Gastrocnemius medialis (tissue), 4 donors: ENCODE results near the gene THRA. TPM values are rescaled to one million over a fixed set of nuclear protein-coding genes. Genes with fewer than 3 reads are reported as not detected.
"Not testable (repeated sequence)": the region's sequence is repeated elsewhere in the genome, so short reads cannot be mapped to it uniquely, and the experiment has no call there.

Source experiments
- ATAC-seq, 2 donors: fragments of 150-250 bp; one replicate each; pipeline ENCODE4 v1.9.1; 2016
- DNase-seq, 2 donors: peaks; one replicate each; pipeline ENCODE4 v3.0.0-alpha.2; 2019
- H3K27ac ChIP-seq, 4 donors: fragments of 200-600 bp; sonication (generic); 1 replicate in 1 of 4; 2 replicates in 3 of 4; pipeline ENCODE4 v1.5.1; 2016 to 2018; ENCODE audit warnings: mild to moderate bottlenecking in 2 of 4, moderate library complexity in 1 of 4
- H3K27me3 ChIP-seq, 3 donors: fragments of 200-600 bp; sonication (generic) in 2 of 3; 1 replicate in 1 of 3; 2 replicates in 2 of 3; pipeline versions ENCODE4 v1.5.1 to v1.6.0; 2016 to 2019; ENCODE audit warnings: mild to moderate bottlenecking in 1 of 3, moderate library complexity in 1 of 3
- H3K36me3 ChIP-seq, 2 donors: fragments of 200-600 bp; sonication (generic) in 1 of 2; one replicate each; pipeline ENCODE4 v1.5.1; 2017 to 2018
- H3K4me1 ChIP-seq, 2 donors: fragments of 200-600 bp; sonication (generic) in 1 of 2; one replicate each; pipeline ENCODE4 v1.5.1; 2016 to 2017; ENCODE audit warnings: mild to moderate bottlenecking in 2 of 2
- H3K4me3 ChIP-seq, 4 donors: fragments of 200-600 bp; sonication (generic) in 3 of 4; 1 replicate in 1 of 4; 2 replicates in 3 of 4; pipeline ENCODE4 v1.5.1; 2016 to 2019; ENCODE audit warnings: mild to moderate bottlenecking in 2 of 4
- H3K9me3 ChIP-seq, 3 donors: fragments of 200-600 bp; sonication (generic) in 2 of 3; 1 replicate in 1 of 3; 2 replicates in 2 of 3; pipeline ENCODE4 v1.5.1; 2016 to 2019
- CTCF ChIP-seq, 5 experiments: fragments of 450-650 bp in 3 of 5; fragments of 200-600 bp in 2 of 5; sonication (generic) in 2 of 5; IDR thresholded peaks in 4 of 5; conservative IDR thresholded peaks in 1 of 5; 1 replicate in 4 of 5; 2 replicates in 1 of 5; pipeline ENCODE4 v1.5.1; 2016 to 2019; ENCODE audit warnings: antibody characterized with exemption in 5 of 5, mild to moderate bottlenecking in 3 of 5, moderate library complexity in 3 of 5
- POLR2A ChIP-seq, 2 donors: fragments of 450-650 bp; IDR thresholded peaks; one replicate each; pipeline ENCODE4 v1.6.1; 2017; ENCODE audit warnings: antibody characterized with exemption in 2 of 2, mild to moderate bottlenecking in 2 of 2, moderate library complexity in 2 of 2
- in situ Hi-C, 4 donors: fragments of 200-750 bp; cut with MboI; loops; one replicate each; pipeline versions ENCODE4 v1.15.0 to v1.8.0; 2017; ENCODE audit warnings: low sequenced_read_pairs in 4 of 4
- intact Hi-C: fragments of 100-400 bp; cut with DNase I; formaldehyde crosslinking; loops from one replicate; pipeline ENCODE4 v1.15.1; 2023; ENCODE audit warnings: low total_unique reads
- microRNA-seq, 2 donors: library from miRNA; unstranded; fragments of <30 nt; microRNA quantifications; one replicate each; pipeline ENCODE4, GENCODE V29; 2016; ENCODE audit warnings: borderline replicate concordance in 2 of 2
- total RNA-seq, 4 donors: library from RNA; depleted of rRNA; stranded (reverse); fragments of >200 nt; gene quantifications; one replicate each; pipeline versions ENCODE4 v1.1.0 to v1.2.3, GENCODE V29; 2016

Gene THRA
- total RNA-seq, 4 donors from 2014 or later: 42.2 to 71.6 (median 48.2) TPM

GRCh38 chr17:40134184-40134583 lies 71.4 kb downstream of the THRA start:
- H3K9me3 ChIP-seq: no peaks in the 10 kb centered on the region
- intact Hi-C loops (no loop called here), in situ Hi-C loops (no loop called here)
- H3K4me3 ChIP-seq: no peak overlapping the region
- no peak for ATAC-seq
- H3K36me3 ChIP-seq: peaks cover 6 to 78% of the 10 kb centered on the region in 2 donors
- H3K4me1 ChIP-seq: peaks cover 5 to 11% of the 10 kb centered on the region in 2 donors
- no peak for DNase-seq
- peak overlapping the region in 1 of 4 donors; percentile 14 for H3K27ac ChIP-seq
- no peaks in the 10 kb centered on the region for H3K27me3 ChIP-seq
- TF ChIP-seq POLR2A (IDR thresholded peaks at IDR 0.05): no peak
- no peak for TF ChIP-seq CTCF (IDR thresholded peaks at IDR 0.05 in 4 of 5, conservative IDR thresholded peaks at IDR 0.05 in 1 of 5)

- TF ChIP-seq POLR2A (IDR thresholded peaks at IDR 0.05): no peak
- no peak for TF ChIP-seq CTCF (IDR thresholded peaks at IDR 0.05 in 4 of 5, conservative IDR thresholded peaks at IDR 0.05 in 1 of 5)
- Histone ChIP-seq H3K27ac (peak overlapping the region in 2 of 4 donors; percentile 16 to 41), H3K4me3 (no peak overlapping the region), H3K27me3 (no peaks in the 10 kb centered on the region), H3K9me3 (no peaks in the 10 kb centered on the region), H3K36me3 (peaks cover 6 to 63% of the 10 kb centered on the region in 2 donors), H3K4me1 (peaks cover 11 to 15% of the 10 kb centered on the region in 2 donors)
- intact Hi-C loops: no loop called here
- no peak for DNase-seq
- no peak for ATAC-seq
- in situ Hi-C loops: no loop called here
These were observed 73.1 kb downstream of the THRA start for GRCh38 chr17:40135817-40136216.

GRCh38 chr17:40139566-40140058 lies 76.8 kb downstream of the THRA start:
- no peak for TF ChIP-seq POLR2A (IDR thresholded peaks at IDR 0.05)
- TF ChIP-seq CTCF (IDR thresholded peaks at IDR 0.05 in 4 of 5, conservative IDR thresholded peaks at IDR 0.05 in 1 of 5): peak in 1 of 5 experiments; percentile 18
- Histone ChIP-seq H3K27me3 (no peaks in the 10 kb centered on the region), H3K27ac (peak overlapping the region; percentile 91 to 100 (median 96)), H3K4me1 (peaks cover 34% of the 10 kb centered on the region in 2 donors), H3K36me3 (peaks cover 2 to 42% of the 10 kb centered on the region in 2 donors), H3K9me3 (no peaks in the 10 kb centered on the region), H3K4me3 (peak overlapping the region; percentile 72 to 87 (median 77))
- in situ Hi-C loops: no loop called here
- peak in 1 of 2 donors; percentile 35 for DNase-seq
- peak; percentile 17 to 34 for ATAC-seq
- intact Hi-C loops: loop anchor here (1.0 kb wide), 2 partner anchors 15 to 26 kb away; no protein-coding TSS in a partner anchor

- in situ Hi-C loops, intact Hi-C loops, H3K27me3 ChIP-seq, DNase-seq, ATAC-seq, H3K4me3 ChIP-seq, H3K9me3 ChIP-seq: not testable (repeated sequence)
- Histone ChIP-seq H3K4me1 (peaks cover 36 to 50% of the 10 kb centered on the region in 2 donors), H3K36me3 (peaks cover 0 to 42% of the 10 kb centered on the region in 2 donors), H3K27ac (peak overlapping the region in 3 of 4 donors; percentile 45 to 100 (median 91))
These were observed 80.4 kb downstream of the THRA start for GRCh38 chr17:40143166-40143565.

Small RNAs within 50 kb of the gene (microRNA-seq; reads per million reads assigned to microRNA genes)
- 0 reads per million in 2 donors for gene MIR6884

Other genes with a start within 250 kb of the THRA start
- under 1 TPM; 0.07 to 0.88 (median 0.34) TPM for gene IKZF3, start 198.7 kb upstream of the THRA start, total RNA-seq
- gene ZPBP2, start 194.8 kb upstream of the THRA start, total RNA-seq: not detected
- 1 to 10 TPM in 2 of 4 donors, under 1 TPM in 2; 0.07 to 1.1 (median 0.92) TPM for gene GSDMB, start 144.3 kb upstream of the THRA start, total RNA-seq
- gene ORMDL3, start 135.4 kb upstream of the THRA start, total RNA-seq: 10 to 100 TPM; 17.3 to 36.2 (median 29.6) TPM
- gene LRRC3C, start 135.2 kb upstream of the THRA start, total RNA-seq: not detected
- under 1 TPM in 2 of 4 donors, not detected in 2; 0.16 to 0.26 TPM for gene GSDMA, start 100.0 kb upstream of the THRA start, total RNA-seq
- gene PSMD3, start 82.2 kb upstream of the THRA start, total RNA-seq: 100 to 1,000 TPM; 211 to 364 (median 329) TPM
- 10 to 100 TPM; 11.4 to 20.6 (median 16.3) TPM for gene CSF3, start 47.5 kb upstream of the THRA start, total RNA-seq
- 100 to 1,000 TPM in 2 of 4 donors, 10 to 100 TPM in 2; 54.2 to 124 (median 93.9) TPM for gene MED24, start 8.6 kb upstream of the THRA start, total RNA-seq
- gene NR1D1, start 37.6 kb downstream of the THRA start, total RNA-seq: 10 to 100 TPM; 16.0 to 34.2 (median 18.3) TPM
- gene MSL1, start 59.0 kb downstream of the THRA start, total RNA-seq: 10 to 100 TPM; 75.7 to 96.3 (median 85.9) TPM
- 10 to 100 TPM; 35.8 to 41.3 (median 39.8) TPM for gene CASC3, start 77.6 kb downstream of the THRA start, total RNA-seq
- 1 to 10 TPM; 1.8 to 5.8 (median 5.2) TPM for gene RAPGEFL1, start 114.5 kb downstream of the THRA start, total RNA-seq
- gene WIPF2, start 156.3 kb downstream of the THRA start, total RNA-seq: 1 to 10 TPM; 4.6 to 6.2 (median 5.4) TPM
- gene CDC6, start 224.9 kb downstream of the THRA start, total RNA-seq: under 1 TPM in 3 of 4 donors, not detected in 1; 0.27 to 0.75 (median 0.66) TPM
- gene RARA, start 246.2 kb downstream of the THRA start, total RNA-seq: 10 to 100 TPM; 20.3 to 67.0 (median 48.4) TPM